Measurements from ENCODE around the gene FASN. TPM values are rescaled to one million over a fixed set of nuclear protein-coding genes. Genes with fewer than 3 reads are reported as not detected.

The FASN gene
- total RNA-seq, 6 experiments from 2014 or later = 76.5 to 290 (median 217) TPM

DNA sequence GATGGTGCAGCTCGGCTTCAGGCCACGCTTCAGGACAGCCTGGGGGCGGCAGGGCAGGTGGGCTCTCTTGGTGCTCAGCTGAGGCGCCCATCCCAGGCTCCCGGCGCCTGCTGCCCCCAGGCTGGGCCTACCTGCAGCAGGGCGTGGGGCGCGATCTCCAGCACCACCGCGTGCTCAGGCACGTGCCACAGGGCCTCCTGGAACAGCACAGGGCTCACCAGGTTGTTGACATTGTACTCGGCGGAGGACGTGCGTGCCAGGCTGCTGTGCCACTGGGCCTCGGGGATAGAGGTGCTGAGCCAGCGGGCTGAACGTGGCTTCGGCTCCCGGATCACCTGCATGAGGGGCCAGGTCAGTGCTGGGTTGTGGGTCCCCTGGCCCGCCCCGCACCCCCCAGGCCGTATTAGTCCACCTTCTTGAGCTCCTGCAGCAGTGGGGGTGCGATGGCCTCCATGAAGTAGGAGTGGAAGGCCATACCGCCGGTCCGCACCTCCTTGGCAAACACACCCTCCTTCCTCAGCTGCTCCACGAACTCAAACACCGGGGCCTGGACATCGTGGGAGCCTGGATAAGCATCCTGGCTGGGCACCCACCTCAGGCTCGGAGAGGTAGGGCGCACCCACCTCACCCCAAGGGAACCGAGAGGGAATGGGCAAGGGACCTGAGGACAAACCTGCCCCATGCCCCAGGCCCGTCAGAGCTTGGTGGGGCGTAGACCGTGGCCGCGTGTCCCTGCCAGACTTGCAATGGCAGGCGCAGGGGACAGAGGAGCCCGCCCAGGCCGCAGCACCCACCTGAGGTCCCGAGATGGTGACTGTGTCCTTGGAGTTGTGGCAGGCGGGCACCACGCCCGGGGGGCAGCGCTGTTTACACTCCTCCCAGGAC is 9.0 kb downstream of the FASN start:
- Histone ChIP-seq H3K4me3 (no peak overlapping the region), H3K27me3 (no peaks in the 10 kb centered on the region), H3K27ac (no peak overlapping the region), H3K9me3 (no peaks in the 10 kb centered on the region), H3K36me3 (peaks cover 1 to 100% (median 64%) of the 10 kb centered on the region in 4 donors), H3K4me1 (peaks cover 0 to 9% (median 1%) of the 10 kb centered on the region in 4 donors)
- DNase-seq = peak in 2 of 3 donors; percentile 27 to 69
- WGBS (ENCODE audit: insufficient coverage, low coverage, low lambda C conversion rate, missing lambda C conversion rate) = 60% methylated on average over 3 of the region's 47 CpGs
- ATAC-seq = peak; percentile 5 to 29 (median 20)
- intact Hi-C loops (cut with DNase I) = loop anchor here in 1 of 2 donors (10.0 kb wide), 1 partner anchor 54 kb away; the partner anchor contains the start of genes DCXR and RAC3
- no peak for TF ChIP-seq POLR2A (IDR thresholded peaks at IDR 0.05)
- TF ChIP-seq, protein P1, sequence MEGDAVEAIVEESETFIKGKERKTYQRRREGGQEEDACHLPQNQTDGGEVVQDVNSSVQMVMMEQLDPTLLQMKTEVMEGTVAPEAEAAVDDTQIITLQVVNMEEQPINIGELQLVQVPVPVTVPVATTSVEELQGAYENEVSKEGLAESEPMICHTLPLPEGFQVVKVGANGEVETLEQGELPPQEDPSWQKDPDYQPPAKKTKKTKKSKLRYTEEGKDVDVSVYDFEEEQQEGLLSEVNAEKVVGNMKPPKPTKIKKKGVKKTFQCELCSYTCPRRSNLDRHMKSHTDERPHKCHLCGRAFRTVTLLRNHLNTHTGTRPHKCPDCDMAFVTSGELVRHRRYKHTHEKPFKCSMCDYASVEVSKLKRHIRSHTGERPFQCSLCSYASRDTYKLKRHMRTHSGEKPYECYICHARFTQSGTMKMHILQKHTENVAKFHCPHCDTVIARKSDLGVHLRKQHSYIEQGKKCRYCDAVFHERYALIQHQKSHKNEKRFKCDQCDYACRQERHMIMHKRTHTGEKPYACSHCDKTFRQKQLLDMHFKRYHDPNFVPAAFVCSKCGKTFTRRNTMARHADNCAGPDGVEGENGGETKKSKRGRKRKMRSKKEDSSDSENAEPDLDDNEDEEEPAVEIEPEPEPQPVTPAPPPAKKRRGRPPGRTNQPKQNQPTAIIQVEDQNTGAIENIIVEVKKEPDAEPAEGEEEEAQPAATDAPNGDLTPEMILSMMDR (IDR thresholded peaks at IDR 0.05) = no peak

DNA sequence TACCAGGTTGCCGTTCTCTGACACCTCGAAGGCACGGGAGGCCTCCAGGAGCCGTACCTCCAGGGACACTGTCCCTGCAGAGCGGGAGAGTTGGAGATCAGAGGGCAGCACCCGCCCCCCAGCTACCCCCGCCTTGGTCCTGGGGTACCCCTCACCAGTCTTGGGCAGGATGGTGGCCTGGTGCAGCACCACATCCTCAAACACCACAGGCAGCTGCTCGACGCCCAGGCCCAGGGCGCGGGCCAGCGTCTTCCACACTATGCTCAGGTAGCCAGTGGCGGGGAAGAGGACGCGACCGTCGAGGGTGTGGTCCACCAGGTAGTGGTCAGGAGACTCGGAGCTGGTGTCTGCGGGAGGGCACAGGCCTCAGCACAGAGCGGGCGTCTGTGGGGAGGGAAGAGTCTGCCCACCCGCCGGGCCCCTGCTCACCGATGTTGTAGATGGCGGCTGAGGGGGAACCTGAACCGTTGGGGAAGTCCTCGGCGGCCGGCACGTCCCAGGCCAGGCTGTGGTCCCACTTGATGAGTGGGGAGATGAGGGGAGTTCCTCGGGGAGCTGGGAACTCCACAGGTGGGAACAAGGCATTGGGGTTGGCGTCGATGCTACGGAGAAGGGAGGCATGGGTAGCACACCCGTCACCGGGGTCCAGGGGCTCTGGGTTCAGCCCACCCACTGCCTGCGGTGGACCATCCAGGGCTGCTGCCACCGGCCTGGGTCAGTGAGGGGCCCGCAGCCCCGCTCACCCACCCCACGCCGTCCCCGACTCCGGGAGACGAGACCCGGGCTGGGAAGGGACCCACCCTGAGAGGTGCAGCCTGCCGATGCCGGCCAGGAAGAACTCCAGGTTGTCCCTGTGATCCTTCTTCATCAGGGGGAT is 9.8 kb downstream of the FASN start:
- DNase-seq (peak in 1 of 3 donors; percentile 52), ATAC-seq (no peak)
- no peaks in the 10 kb centered on the region for H3K27me3 ChIP-seq
- peaks cover 0 to under 1% (median 0%) of the 10 kb centered on the region in 4 donors for H3K4me1 ChIP-seq
- intact Hi-C loops (cut with DNase I) = loop anchor here in 1 of 2 donors (10.0 kb wide), 1 partner anchor 53 kb away; the partner anchor contains the start of genes DCXR and RAC3
- WGBS (ENCODE audit: insufficient coverage, low coverage, low lambda C conversion rate, missing lambda C conversion rate) = 79% methylated on average over 6 of the region's 48 CpGs
- no peak overlapping the region for H3K27ac ChIP-seq
- TF ChIP-seq, protein P1 (IDR thresholded peaks at IDR 0.05) = no peak
- TF ChIP-seq POLR2A (IDR thresholded peaks at IDR 0.05) = no peak
- H3K36me3 ChIP-seq = peaks cover 10 to 100% (median 65%) of the 10 kb centered on the region in 4 donors
- no peaks in the 10 kb centered on the region for H3K9me3 ChIP-seq
- H3K4me3 ChIP-seq = no peak overlapping the region

DNA sequence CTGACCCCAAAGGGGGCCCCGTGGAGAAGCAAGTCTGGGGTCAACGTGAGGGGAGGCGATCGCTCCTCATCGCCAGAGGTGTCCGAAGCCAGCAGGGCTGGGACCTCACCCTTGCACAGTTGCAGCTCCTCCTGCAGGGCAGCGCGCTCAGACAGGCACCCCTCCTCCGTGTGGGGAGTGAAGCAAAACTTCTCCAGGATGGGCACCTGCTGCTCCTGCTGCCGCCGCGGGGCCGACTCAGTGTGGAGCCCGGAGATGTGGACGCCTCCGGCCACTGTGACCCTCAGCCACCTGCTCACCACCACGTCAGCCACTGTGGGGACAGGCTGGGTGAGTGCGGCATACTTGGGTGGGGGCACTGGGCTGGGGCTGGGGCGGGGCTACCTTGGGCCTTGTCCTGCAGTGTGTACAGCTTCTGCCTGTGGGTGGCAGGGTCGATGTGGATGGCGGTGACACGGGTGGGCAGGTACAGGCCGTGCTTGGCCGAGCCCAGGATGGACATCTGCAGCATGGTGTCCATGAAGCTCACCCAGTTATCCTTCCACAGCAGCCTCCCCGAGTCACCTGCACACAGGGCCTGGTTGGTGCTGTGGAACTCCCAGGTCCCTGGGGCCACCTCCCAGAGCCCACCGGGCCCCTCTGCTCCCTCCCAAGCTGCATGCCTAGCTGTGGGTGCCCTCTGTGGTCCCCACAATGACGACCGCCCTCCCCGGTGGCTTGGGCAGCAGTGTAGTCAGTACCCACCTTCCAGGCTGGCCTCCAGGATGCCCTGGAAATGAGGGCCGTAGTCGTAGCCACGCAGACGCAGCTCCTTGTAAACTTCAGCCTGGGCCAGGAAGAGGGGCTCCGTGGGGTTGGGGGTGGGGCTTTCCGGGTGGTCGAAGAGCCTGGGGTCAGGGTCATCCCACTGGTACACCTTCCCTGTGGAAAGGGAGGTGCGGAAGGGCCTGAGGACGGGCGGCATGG is 10.8 kb downstream of the FASN start:
- ATAC-seq (no peak), DNase-seq (peak in 1 of 3 donors; percentile 53)
- Histone ChIP-seq H3K27me3 (no peaks in the 10 kb centered on the region), H3K9me3 (no peaks in the 10 kb centered on the region), H3K36me3 (peaks cover 13 to 100% (median 65%) of the 10 kb centered on the region in 4 donors), H3K4me3 (no peak overlapping the region), H3K4me1 (no peaks in the 10 kb centered on the region), H3K27ac (no peak overlapping the region)
- intact Hi-C loops (cut with DNase I) = loop anchor here in 1 of 2 donors (10.0 kb wide), 1 partner anchor 52 kb away; the partner anchor contains the start of genes DCXR and RAC3
- WGBS (ENCODE audit: insufficient coverage, low coverage, low lambda C conversion rate, missing lambda C conversion rate) = 58% methylated on average over 6 of the region's 39 CpGs
- TF ChIP-seq POLR2A (IDR thresholded peaks at IDR 0.05) = no peak
- TF ChIP-seq, protein P1 (IDR thresholded peaks at IDR 0.05) = no peak

Data from right lobe of liver (tissue), 6 donors.